Adrenal gland (tissue), 12 donors: ENCODE results near the gene DLEC1. TPM values are rescaled to one million over a fixed set of nuclear protein-coding genes. Genes with fewer than 3 reads are reported as not detected.
A peak's percentile ranks its signal among the peaks of the same experiment; 100 is the strongest.

Source experiments
- DNase-seq, 7 donors: peaks; one replicate each; pipeline ENCODE4 v3.0.0-alpha.2; 2019 to 2020
- H3K27ac ChIP-seq, 5 donors: fragments of 200-600 bp; sonication (generic) in 4 of 5; 1 replicate in 3 of 5; 2 replicates in 2 of 5; pipeline versions ENCODE4 v1.5.1 to v1.8.0; 2016 to 2020; ENCODE audit warnings: mild to moderate bottlenecking in 1 of 5
- H3K27me3 ChIP-seq: fragments of 200-600 bp; 2 replicates; pipeline ENCODE4 v1.8.0; 2021
- H3K36me3 ChIP-seq, 2 donors: fragments of 200-600 bp; replicated peaks in 1 of 2; 1 replicate in 1 of 2; 2 replicates in 1 of 2; pipeline versions ENCODE4 v1.5.1 to v1.8.0; 2018 to 2022
- H3K4me1 ChIP-seq, 2 donors: fragments of 200-600 bp; replicated peaks in 1 of 2; 1 replicate in 1 of 2; 2 replicates in 1 of 2; pipeline versions ENCODE4 v1.5.1 to v1.8.0; 2018 to 2021
- H3K4me3 ChIP-seq, 4 donors: fragments of 200-600 bp; sonication (generic) in 3 of 4; one replicate each; pipeline ENCODE4 v1.5.1; 2016 to 2018
- H3K9me3 ChIP-seq, 3 donors: fragments of 200-600 bp; sonication (generic) in 1 of 3; replicated peaks in 1 of 3; 1 replicate in 2 of 3; 2 replicates in 1 of 3; pipeline versions ENCODE4 v1.5.1 to v1.8.0; 2016 to 2021
- CTCF ChIP-seq, 6 experiments: fragments of 450-650 bp in 4 of 6; fragments of 200-600 bp in 2 of 6; sonication (generic) in 1 of 6; IDR thresholded peaks; 1 replicate in 5 of 6; 2 replicates in 1 of 6; pipeline versions ENCODE4 v1.5.1 to v1.8.0; 2016 to 2021; ENCODE audit warnings: antibody characterized with exemption in 6 of 6, mild to moderate bottlenecking in 2 of 6, moderate library complexity in 1 of 6
- POLR2A ChIP-seq, 2 donors: fragments of 450-650 bp; IDR thresholded peaks; one replicate each; pipeline ENCODE4 v1.6.1; 2017; ENCODE audit warnings: antibody characterized with exemption in 2 of 2, mild to moderate bottlenecking in 2 of 2, moderate library complexity in 1 of 2
- WGBS, 4 donors: extraction: QIAGEN DNeasy Blood & Tissue Kit in 2 of 4; methylation state at CpG; one replicate each; pipeline versions ENCODE4 v1.1.5 to v1.1.7; 2013 to 2017; 5-methylcytosine and 5-hydroxymethylcytosine counted together
- intact Hi-C, 2 donors: fragments of 100-400 bp; cut with DNase I; formaldehyde crosslinking; loops; one replicate each; pipeline versions ENCODE4 v1.14.1 to v1.15.0; 2022 to 2023
- polyA plus RNA-seq, 3 donors: library from polyadenylated mRNA; stranded (reverse); fragments of 200-250 nt in 2 of 3; fragments of 350-450 nt in 1 of 3; fragmentation: Illumina TruSeq in 1 of 3; extraction: RNeasy Lipid Tissue Mini Kit (QIAGEN cat#74804) in 1 of 3; gene quantifications; one replicate each; pipeline ENCODE4 v1.2.3, GENCODE V29; 2013 to 2014
- total RNA-seq, 9 donors: library from RNA; depleted of rRNA in 4 of 9; stranded (reverse); fragments of >200 nt in 4 of 9; fragments of 120-200 nt in 1 of 9; fragmentation: NEBNext Ultra II Directional in 1 of 9; extraction: Animal tissue kit (Norgen Biotek cat#: 25700) in 1 of 9; gene quantifications; one replicate each; pipeline versions ENCODE4 v1.1.0 to v1.2.4, GENCODE V29; 2013 to 2023
- donor health status: healthy with polysubstance abuse.
- donor health status: Bipolar disorder and iron deficiency.
- donor health status: DM: yes; HTN: yes; CAD: no.
- donor health status: DM: no; HTN: no; CAD: no.
- donor health status: DM: no; HTN: no; CAD: no.
- donor health status: DM: yes; HTN: yes; CAD: no.

Gene DLEC1
- total and polyA plus RNA-seq, 12 donors: 0.18 to 2.0 (median 1.1) TPM

DNA sequence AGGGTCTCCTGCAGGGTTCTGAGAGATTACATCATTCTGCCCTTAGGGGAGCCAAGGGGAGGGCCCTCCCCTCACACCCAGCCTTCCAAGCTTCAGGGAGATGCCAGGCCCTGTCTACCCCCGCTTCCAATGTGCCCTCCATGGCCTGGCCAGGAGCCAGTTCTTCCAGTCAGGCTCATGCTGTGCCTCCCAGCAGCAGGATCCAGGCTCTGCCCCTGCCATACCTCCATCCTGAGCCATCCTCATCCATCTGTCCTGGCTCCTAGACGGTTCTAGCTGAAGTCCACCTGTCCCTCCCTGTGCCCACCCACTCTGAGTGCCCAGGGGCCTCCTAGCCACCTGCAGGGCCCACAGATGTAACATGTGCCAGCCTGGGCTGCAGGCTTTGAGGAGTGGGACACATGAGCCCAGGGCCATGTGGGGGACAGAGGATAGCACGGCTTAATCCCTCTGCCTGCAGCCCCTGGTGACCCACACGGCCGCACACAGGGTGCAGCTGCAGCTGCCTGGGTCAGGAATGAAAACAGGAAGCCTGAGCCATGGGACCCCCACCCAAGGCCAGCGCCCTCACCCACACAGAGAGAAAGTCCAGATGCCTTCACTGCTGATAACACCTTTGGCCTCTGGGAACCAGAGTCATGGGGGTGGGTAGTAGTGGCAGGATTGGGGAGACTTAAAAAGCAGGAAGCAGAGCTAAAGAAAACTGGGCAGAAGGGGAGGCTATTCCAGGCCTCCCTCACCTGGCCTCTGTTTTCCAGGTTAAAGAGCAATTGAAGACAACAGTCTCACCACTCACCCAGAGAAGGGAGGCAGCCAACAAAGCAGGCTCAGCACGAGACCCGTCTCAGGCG, 21.3 kb upstream of the DLEC1 start:
- no peaks in the 10 kb centered on the region for H3K9me3 ChIP-seq
- WGBS, 4 donors: 89 to 95% (median 90%) methylated on average over 8 to 9 of the region's 9 CpGs
- H3K4me3 ChIP-seq: no peak overlapping the region
- DNase-seq: no peak
- no peak overlapping the region for H3K27ac ChIP-seq
- TF ChIP-seq CTCF (IDR thresholded peaks at IDR 0.05) (no peak), POLR2A (IDR thresholded peaks at IDR 0.05) (no peak)
- H3K36me3 ChIP-seq: peaks cover 0 to 39% of the 10 kb centered on the region in 2 donors
- intact Hi-C loops: no loop called here
- H3K27me3 ChIP-seq: no peaks in the 10 kb centered on the region
- peaks cover 0 to under 1% of the 10 kb centered on the region in 2 donors for H3K4me1 ChIP-seq

- Histone ChIP-seq H3K27ac (no peak overlapping the region), H3K36me3 (peaks cover 0 to 39% of the 10 kb centered on the region in 2 donors), H3K4me1 (peaks cover 0 to 10% of the 10 kb centered on the region in 2 donors), H3K4me3 (no peak overlapping the region), H3K9me3 (no peaks in the 10 kb centered on the region), H3K27me3 (no peaks in the 10 kb centered on the region)
- no peak for TF ChIP-seq POLR2A (IDR thresholded peaks at IDR 0.05)
- TF ChIP-seq CTCF (IDR thresholded peaks at IDR 0.05): no peak
- DNase-seq: peak in 1 of 7 donors; percentile 17
- intact Hi-C loops: no loop called here
- 91 to 94% (median 93%) methylated on average over 8 to 13 of the region's 13 CpGs for WGBS, 4 donors
These were observed 20.4 kb upstream of the DLEC1 start for GRCh38 chr3:38018296-38019266.

- H3K4me1 ChIP-seq: peaks cover 0 to 16% of the 10 kb centered on the region in 2 donors
- H3K4me3 ChIP-seq: no peak overlapping the region
- H3K27me3 ChIP-seq: no peaks in the 10 kb centered on the region
- peak in 1 of 7 donors; percentile 19 for DNase-seq
- H3K27ac ChIP-seq: no peak overlapping the region
- H3K9me3 ChIP-seq: no peaks in the 10 kb centered on the region
- WGBS, 4 donors: 76 to 83% (median 80%) methylated on average over 10 of the region's 10 CpGs
- H3K36me3 ChIP-seq: peaks cover 0 to 39% of the 10 kb centered on the region in 2 donors
- no peak for TF ChIP-seq CTCF (IDR thresholded peaks at IDR 0.05)
- TF ChIP-seq POLR2A (IDR thresholded peaks at IDR 0.05): no peak
- intact Hi-C loops: no loop called here
These were observed 19.2 kb upstream of the DLEC1 start for GRCh38 chr3:38019658-38020341.
